Astrocyte (in vitro differentiated cells and primary cell): ENCODE results near the gene CATSPER2.
"Not testable (repeated sequence)": the region's sequence is repeated elsewhere in the genome, so short reads cannot be mapped to it uniquely, and the experiment has no call there.

Experiments
- CTCF ChIP-seq: IDR thresholded peaks from 2 replicates; pipeline ENCODE4 v1.5.1; 2011; ENCODE audit warnings: low read depth, mild to moderate bottlenecking, inconsistent platforms, low read length, moderate library complexity; ENCODE audit not compliant: insufficient read depth
- EZH2 ChIP-seq: IDR thresholded peaks from 2 replicates; pipeline ENCODE4 v1.6.1; 2012; ENCODE audit warnings: mild to moderate bottlenecking, low read length, inconsistent platforms; ENCODE audit not compliant: insufficient read depth

- TF ChIP-seq CTCF, EZH2: not testable (repeated sequence)
These were observed 21.7 kb downstream of the CATSPER2 start for GRCh38 chr15:43626937-43627336.
